Activated CD8-positive, alpha-beta memory T cell treated with anti-CD3 and anti-CD28 coated beads, Interleukin-2, amount 50 U/mL, for 1 hour (primary cell): ENCODE data around the gene PRRG1.
"Not testable (repeated sequence)": the region's sequence is repeated elsewhere in the genome, so short reads cannot be mapped to it uniquely, and the experiment has no call there.

Experiments
- DNase-seq: peaks from one replicate; pipeline ENCODE4 v3.0.0-alpha.2; 2020; ENCODE audit errors: extremely low read depth

The PRRG1 gene

DNA sequence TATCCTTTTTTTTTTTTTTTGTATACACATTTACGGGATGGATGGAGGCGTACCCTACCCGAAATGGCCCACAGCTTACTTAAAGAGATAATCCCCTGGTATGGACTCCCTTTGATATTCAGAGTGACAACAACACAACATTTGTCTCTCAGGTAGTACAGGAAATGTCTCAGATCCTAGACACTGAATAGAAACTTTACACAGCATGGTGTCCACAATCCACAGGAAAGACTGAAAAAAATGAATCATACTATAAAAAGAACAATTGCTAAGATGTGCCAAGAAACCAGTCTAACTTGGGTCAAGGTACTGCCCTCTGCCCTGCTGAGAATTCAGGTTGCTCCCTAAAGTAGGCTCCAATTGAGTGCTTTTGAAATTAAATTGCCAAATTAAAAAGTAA lies 121.5 kb downstream of the PRRG1 start:
- no peak for DNase-seq

DNA sequence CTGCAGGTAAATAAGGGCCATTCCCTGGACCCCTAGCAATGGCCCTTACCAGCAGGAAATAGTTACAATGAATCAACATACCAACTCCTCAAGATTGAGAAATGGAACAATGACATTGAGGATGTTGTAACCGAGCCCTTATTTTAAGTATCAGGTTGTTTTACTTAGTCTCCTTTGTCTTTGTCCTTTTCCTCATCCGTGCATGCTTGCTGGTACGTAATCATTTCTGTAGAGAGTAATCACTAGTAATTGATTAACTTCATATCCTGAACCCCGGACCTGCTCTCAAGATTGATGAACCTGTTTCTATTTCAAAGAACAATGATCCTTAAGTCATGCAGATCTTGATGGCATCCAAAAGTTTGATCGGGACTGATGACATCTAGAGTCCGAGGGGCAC lies 123.7 kb downstream of the PRRG1 start:
- DNase-seq, result no peak

DNA sequence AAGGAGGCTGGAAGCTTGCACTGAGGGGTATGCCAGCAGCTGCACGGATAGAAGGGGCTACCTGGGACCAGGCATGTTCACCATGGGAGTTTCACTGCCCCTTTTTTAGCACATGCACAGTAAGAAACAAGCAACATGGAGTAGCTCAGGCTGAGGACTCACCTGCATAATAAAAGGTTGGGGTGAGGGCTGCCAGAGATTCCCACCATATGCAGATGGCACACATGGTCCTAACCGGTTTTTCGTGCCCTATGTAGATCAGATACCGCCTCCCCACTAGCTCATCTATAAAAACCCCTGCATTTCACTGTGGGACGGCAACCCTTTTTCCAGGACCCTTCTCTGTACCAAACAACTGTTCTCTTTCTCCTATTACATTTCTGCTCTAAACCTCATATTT lies 125.3 kb downstream of the PRRG1 start:
- no peak for DNase-seq

DNA sequence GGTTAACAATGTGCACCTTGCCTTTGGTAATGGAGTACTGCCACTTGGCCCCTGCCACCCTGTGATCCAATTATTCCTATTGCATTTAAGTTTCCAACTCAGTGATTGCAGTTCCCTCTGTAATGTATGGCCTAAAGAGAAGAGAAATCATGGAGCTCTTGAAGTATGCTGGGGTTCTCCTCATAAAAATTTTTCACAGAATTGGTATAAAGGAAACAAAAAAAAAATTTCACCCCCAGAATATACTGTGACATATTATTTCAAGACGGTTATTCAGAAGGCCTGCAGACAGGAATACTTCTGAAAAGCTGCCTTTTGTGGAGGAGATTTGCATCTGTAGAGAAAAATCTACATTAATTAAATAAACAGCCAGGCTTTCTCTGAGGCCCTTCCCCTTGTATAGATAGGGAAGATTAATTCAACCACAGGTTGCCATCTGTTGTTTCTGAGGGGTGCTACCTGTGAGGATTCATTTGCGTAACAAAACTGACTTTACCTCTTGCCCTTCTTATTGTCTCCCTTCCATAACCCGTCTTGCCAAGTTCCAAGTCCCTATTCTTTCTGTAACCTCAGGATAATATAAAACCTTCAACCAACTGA lies 127.5 kb downstream of the PRRG1 start:
- no peak for DNase-seq

DNA sequence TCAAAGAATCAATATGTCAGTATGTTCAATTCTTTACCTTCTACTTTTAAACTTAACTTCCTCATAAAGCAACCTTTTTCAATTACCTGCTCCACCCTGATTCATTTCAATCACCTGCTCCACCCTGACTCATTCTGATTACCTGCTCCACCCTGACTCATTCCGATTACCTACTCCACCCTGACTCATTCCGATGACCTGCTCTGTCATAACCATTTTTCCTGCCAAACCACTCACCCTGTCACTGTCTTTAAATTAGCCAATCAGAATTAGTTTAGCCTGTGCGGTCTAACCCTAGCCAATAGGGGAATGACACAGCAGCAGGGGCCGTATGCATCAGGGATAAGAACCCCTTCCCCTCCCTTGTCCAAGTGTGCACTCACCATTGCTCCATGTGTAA lies 135.2 kb downstream of the PRRG1 start:
- not testable (repeated sequence) for DNase-seq

DNA sequence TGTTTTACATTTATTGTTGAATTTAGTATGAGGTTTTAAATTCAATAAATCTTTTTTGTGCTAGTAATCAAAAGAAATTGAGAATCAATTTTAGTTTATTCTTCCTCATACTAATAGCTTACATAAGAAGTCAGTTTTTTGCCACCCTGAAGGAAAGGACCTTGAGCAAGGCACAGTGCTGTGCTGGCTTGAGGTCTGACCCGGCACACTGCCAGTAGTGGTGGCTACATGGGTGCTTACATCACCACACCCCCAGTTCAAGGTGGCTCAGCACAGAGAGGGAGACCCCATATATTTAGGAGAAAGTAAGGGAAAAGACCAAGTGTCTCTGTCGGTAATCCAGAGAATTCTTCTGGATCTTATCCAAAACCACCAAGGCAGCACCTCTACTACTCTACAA lies 136.3 kb downstream of the PRRG1 start:
- DNase-seq, result no peak

DNA sequence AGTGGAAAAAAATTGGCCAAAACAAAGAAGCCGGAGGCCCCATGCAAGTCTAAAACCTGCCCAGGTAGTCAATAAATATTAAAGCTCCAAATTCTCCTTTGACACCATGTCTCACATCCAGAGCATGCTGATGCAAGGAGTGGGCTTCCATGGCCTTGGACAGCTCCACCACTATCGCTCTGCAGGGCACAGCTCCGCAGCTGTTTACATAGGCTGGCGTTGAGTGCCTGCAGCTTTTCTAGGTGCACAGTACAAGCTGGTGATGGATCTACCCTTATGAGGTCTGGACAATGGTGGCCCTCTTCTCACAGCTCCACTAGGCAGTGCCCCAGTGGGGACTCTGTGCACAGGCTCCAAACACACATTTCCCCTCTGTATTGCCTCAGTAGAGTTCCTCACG lies 138.1 kb downstream of the PRRG1 start:
- no peak for DNase-seq

DNA sequence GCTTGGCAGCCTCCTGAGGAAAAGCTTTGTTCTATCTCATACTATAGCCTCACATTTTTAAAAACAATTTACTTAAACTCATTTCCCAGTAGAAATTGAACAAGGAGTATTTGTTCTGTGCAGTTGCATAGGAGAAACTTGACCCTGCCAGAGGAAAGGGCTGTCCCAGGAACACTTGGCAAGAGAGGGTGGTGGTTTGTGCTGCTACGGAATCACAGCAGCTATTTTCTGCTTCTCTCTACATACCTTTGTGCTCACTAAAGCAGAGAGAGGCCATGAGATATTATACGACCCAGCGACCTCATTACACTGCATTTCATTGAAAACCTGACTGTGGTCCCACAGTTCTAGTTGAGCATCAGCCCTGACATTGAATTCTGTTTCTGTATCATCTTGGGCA lies 139.2 kb downstream of the PRRG1 start:
- no peak for DNase-seq

DNA sequence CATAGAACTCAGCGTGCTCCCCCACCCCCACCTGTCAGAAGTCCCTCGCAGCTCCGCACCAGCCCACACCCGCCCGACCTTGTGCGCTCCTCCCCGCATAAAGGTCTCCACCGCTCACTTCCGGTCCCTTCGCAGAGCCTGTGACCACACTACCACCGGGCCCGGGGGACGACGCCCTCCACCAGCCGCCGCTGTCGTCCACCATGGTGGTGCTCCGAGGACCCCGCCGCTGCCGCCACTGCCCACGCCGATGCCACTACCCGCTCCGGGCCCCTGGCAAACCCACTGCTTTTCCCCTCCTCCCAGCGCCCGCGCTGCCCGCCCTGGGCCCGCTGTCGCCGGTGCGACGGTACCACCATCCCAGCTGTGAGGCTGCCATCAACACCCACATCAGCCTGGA lies 142.5 kb downstream of the PRRG1 start:
- no peak for DNase-seq

DNA sequence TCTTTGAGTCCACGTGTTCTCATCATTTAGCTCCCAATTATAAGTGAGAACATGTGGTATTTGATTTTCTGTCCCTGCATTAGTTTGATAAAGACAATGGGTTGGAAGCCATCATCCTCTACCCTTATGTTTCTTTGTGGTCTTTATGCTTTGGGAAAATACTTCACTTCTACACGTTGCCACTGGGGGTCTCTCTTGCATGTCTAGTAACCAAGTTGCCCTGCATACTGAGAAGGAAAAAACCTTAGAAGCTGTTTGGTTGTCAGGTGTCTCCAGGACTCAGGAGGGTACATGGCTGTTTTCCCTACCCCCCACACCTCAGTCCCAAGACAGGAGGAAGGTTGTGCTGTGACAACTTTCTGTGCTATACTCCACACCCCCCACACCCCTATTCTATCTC lies 146.6 kb downstream of the PRRG1 start:
- not testable (repeated sequence) for DNase-seq

DNA sequence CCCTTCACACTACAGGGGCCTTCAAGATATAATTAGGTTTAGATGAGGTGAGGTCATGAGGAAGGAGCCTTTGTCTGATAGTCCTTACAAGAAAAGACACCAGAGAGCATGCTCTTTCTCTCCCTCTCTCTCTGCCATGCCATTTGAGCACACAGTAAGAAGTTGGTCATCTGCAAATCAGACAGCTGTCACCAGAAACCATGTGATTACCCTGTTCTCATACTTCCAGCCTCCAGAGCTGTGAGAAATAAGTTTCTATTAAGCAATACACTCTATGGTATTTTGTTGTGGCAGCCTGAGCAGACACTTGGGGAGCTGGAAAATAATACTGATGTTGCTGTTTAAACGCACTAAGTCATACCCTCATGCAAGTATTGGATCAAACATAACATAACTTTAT lies 148.0 kb downstream of the PRRG1 start:
- DNase-seq, result not testable (repeated sequence)

DNA sequence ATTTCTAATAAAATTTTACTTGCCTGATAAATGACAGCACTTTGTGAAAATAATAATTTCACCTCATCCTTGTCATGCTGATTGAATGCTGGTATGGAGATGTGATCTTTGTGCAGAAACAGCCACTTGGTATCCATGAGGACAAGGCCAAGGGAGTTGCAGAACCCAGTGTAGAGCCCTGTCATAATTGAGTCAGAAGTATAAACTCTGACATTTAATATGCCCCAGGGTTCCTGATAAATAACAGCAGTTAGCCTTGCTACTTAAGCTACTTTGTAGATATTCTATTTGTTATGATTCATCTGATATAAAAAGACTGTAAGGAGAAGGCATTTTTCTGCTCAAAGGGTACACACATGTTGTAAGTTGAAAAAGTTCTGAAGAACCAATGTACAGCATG lies 149.2 kb downstream of the PRRG1 start:
- DNase-seq, result not testable (repeated sequence)

DNA sequence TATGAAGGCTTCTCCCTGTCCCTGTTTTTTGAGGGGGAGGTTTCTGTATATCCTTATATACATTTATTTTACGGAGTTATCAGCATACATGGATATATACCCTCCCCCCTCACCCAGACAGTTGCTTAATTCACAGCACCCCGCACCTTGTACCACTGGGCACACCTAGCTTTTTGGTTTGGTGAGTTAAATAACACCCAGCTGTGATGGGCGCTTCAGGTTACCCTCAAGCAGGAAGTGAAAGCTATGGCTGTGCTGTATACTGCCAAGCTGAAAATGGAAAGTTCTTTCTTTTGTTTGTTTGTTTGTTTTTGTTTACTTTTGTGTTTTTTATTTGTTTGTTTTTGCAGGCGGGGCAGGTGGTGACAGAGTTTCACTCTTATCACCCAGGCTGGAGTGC lies 150.5 kb downstream of the PRRG1 start:
- not testable (repeated sequence) for DNase-seq

DNA sequence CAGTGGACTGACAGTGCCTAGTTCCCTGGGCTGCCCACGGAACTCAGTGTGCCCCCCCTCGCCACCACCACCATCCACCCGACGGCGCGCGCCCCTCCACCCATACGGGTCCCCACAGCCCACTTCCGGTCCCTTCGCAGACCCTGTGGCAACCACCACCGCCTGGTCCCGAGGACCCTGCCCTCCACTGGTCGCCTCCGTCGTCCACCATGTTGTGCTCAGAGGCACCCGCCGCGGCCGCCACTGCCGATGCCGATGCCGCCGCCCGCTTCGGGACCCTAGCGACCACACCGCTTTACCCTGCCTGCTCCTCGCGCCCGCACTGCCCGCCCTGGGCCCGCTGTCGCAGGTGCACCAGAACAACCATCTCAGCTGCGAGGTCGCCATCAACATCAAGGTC lies 155.8 kb downstream of the PRRG1 start:
- DNase-seq, result no peak
